ENCODE data around the gene NALCN. TPM values are rescaled to one million over a fixed set of nuclear protein-coding genes. Genes with fewer than 3 reads are reported as not detected.

The NALCN gene
- polyA plus RNA-seq, 1 experiment = 2.2 TPM

DNA sequence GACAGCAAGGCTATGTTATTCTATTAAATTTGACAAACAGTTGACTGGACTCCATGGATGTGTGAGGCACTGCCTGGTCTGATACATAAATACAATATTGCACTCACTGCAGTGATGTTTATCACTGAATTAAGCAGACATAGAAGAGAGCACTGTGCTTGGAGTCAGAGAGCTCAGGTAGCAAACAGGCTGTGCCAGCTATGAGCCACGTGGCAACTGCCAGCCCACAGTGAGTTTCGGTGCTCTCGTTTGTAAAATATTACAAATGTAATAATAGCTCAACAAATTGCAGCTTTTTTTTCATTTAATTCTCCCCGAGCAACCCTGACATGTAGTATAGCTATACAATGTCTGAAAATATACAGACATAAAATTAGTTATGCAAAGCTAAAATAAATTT is 237.3 kb downstream of the NALCN start:
- POLR2A ChIA-PET = no interaction called here
- CTCF ChIA-PET = interaction anchor here (0.8 kb wide), 1 partner anchor 34 kb away, joined by 3 read pairs; no protein-coding TSS in a partner anchor
- H3K27ac ChIP-seq (ENCODE audit: low read depth, low read length) = no peak overlapping the region
- H3K4me3 ChIP-seq (ENCODE audit: low read depth, low read length) = no peak overlapping the region
- TF ChIP-seq CTCF (IDR thresholded peaks at IDR 0.05; ENCODE audit: low read depth, low read length) = no peak
- H3K9me3 ChIP-seq (ENCODE audit: control insufficient read depth, insufficient read depth, low read length) = peaks cover 4% of the 10 kb centered on the region; the same call in 1 of the 2 replicates
- no peaks in the 10 kb centered on the region for H3K27me3 ChIP-seq (ENCODE audit: control insufficient read depth, insufficient read depth, low read length)
- DNase-seq (ENCODE audit: low read depth, low spot score) = no peak

DNA sequence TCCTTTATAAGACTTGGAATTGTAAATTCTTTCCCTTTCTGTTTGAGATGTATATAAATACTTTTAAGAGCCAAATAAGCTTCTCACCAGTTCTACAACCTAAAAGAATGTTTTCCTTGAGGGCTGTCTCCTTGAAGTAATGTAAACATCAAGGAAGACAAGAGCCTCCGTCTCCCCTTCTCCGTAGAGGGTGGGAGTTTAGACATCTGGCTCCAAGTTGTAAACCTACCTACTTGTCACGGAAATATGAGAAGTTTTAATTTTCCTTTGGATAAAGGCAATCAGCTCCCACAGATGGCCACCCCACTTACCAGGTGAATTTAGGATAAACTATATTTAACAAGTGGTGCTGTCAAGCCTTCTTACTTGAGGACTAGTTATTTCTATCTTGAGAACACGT is 237.9 kb downstream of the NALCN start:
- CTCF ChIA-PET = interaction anchor here (1.8 kb wide), 1 partner anchor 33 kb away, joined by 10 read pairs; no protein-coding TSS in a partner anchor
- peak; percentile 20 for DNase-seq (ENCODE audit: low read depth, low spot score)
- POLR2A ChIA-PET = no interaction called here
- no peak for TF ChIP-seq CTCF (IDR thresholded peaks at IDR 0.05; ENCODE audit: low read depth, low read length)
- H3K27me3 ChIP-seq (ENCODE audit: control insufficient read depth, insufficient read depth, low read length) = no peaks in the 10 kb centered on the region
- peaks cover 4% of the 10 kb centered on the region; the same call in 1 of the 2 replicates for H3K9me3 ChIP-seq (ENCODE audit: control insufficient read depth, insufficient read depth, low read length)
- no peak overlapping the region for H3K4me3 ChIP-seq (ENCODE audit: low read depth, low read length)
- no peak overlapping the region for H3K27ac ChIP-seq (ENCODE audit: low read depth, low read length)

GRCh38 chr13:101170306-101170705 is 246.0 kb downstream of the NALCN start:
- CTCF ChIA-PET = interaction anchor here (0.9 to 2.5 kb wide), 3 partner anchors 15 to 448 kb away, joined by 3 to 8 read pairs (median 3); no protein-coding TSS in a partner anchor
- H3K27me3 ChIP-seq (ENCODE audit: control insufficient read depth, insufficient read depth, low read length) = no peaks in the 10 kb centered on the region
- H3K27ac ChIP-seq (ENCODE audit: low read depth, low read length) = no peak overlapping the region
- DNase-seq (ENCODE audit: low read depth, low spot score) = no peak
- no peaks in the 10 kb centered on the region for H3K9me3 ChIP-seq (ENCODE audit: control insufficient read depth, insufficient read depth, low read length)
- no peak for TF ChIP-seq CTCF (IDR thresholded peaks at IDR 0.05; ENCODE audit: low read depth, low read length)
- no peak overlapping the region for H3K4me3 ChIP-seq (ENCODE audit: low read depth, low read length)
- POLR2A ChIA-PET = no interaction called here

DNA sequence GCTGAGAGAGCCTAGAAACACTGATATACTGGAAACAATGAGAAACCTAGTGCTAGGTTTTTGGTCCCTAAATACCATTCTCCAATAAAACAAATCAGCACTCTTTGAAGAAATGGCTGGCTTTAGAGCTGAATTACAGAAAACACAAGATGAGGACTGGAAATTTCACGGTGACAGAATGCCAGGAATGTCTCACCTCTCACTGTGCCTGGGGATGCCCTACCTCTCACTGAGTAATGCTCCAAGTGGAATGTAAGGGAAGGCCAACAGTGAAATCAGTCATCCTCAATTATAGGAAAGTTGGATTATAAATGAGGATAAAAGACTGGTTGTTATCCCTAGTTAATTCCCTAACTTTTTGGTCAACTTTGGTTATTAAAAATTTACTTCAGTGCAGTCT is 259.0 kb downstream of the NALCN start:
- Histone ChIP-seq H3K4me3 (ENCODE audit: low read depth, low read length) (no peak overlapping the region), H3K27ac (ENCODE audit: low read depth, low read length) (no peak overlapping the region), H3K9me3 (ENCODE audit: control insufficient read depth, insufficient read depth, low read length) (no peaks in the 10 kb centered on the region), H3K27me3 (ENCODE audit: control insufficient read depth, insufficient read depth, low read length) (no peaks in the 10 kb centered on the region)
- no peak for DNase-seq (ENCODE audit: low read depth, low spot score)
- ChIA-PET CTCF (interaction anchor here (3.7 to 5.0 kb wide), 2 partner anchors 12 to 318 kb away, joined by 16 to 30 read pairs; no protein-coding TSS in a partner anchor), POLR2A (no interaction called here)
- TF ChIP-seq CTCF (IDR thresholded peaks at IDR 0.05; ENCODE audit: low read depth, low read length) = no peak

GRCh38 chr13:101155920-101156319 is 260.4 kb downstream of the NALCN start:
- POLR2A ChIA-PET = no interaction called here

More at GRCh38 chr13:101155920-101156319, 260.4 kb downstream of the NALCN start:
- no peak for DNase-seq (ENCODE audit: low read depth, low spot score)
- CTCF ChIA-PET = interaction anchor here (1.0 to 5.0 kb wide), 6 partner anchors 11 to 337 kb away, joined by 3 to 30 read pairs (median 6); no protein-coding TSS in a partner anchor
- Histone ChIP-seq H3K27me3 (ENCODE audit: control insufficient read depth, insufficient read depth, low read length) (no peaks in the 10 kb centered on the region), H3K9me3 (ENCODE audit: control insufficient read depth, insufficient read depth, low read length) (no peaks in the 10 kb centered on the region), H3K4me3 (ENCODE audit: low read depth, low read length) (no peak overlapping the region), H3K27ac (ENCODE audit: low read depth, low read length) (no peak overlapping the region)
- TF ChIP-seq CTCF (IDR thresholded peaks at IDR 0.05; ENCODE audit: low read depth, low read length) = peak; percentile 54

Measured in AG04450 (cell line).